Skeletal muscle satellite cell (primary cell): ENCODE results near the gene ST7.

Source experiments
- H3K27me3 ChIP-seq: 2 replicates; pipeline ENCODE4 v1.7.0; 2013; ENCODE audit warnings: low read length; ENCODE audit not compliant: control insufficient read depth, insufficient read depth
- H3K36me3 ChIP-seq: 2 replicates; pipeline ENCODE4 v1.7.0; 2013; ENCODE audit warnings: mild to moderate bottlenecking, control low read depth, low read length; ENCODE audit not compliant: insufficient read depth
- H3K4me1 ChIP-seq: 2 replicates; pipeline ENCODE4 v1.7.0; 2013; ENCODE audit warnings: low read length; ENCODE audit not compliant: control insufficient read depth, insufficient read depth
- H3K4me2 ChIP-seq: 2 replicates; pipeline ENCODE4 v1.7.0; 2013; ENCODE audit warnings: mild to moderate bottlenecking, low read length
- H3K4me3 ChIP-seq: 2 replicates; pipeline ENCODE4 v1.7.0; 2013; ENCODE audit warnings: low read length
- H3K9ac ChIP-seq: 2 replicates; pipeline ENCODE4 v1.7.0; 2013; ENCODE audit warnings: mild to moderate bottlenecking, low read depth, low read length, moderate library complexity
- H3K9me3 ChIP-seq: replicated peaks from 2 replicates; pipeline ENCODE4 v1.7.0; 2013; ENCODE audit warnings: mild to moderate bottlenecking, control low read depth, low read length

The ST7 gene

GRCh38 chr7:117092785-117093184, 139.5 kb downstream of the ST7 start:
- Histone ChIP-seq H3K4me2 (no peak overlapping the region), H3K27me3 (no peaks in the 10 kb centered on the region), H3K4me3 (no peak overlapping the region), H3K4me1 (peaks cover under 1% of the 10 kb centered on the region), H3K9me3 (no peaks in the 10 kb centered on the region), H3K36me3 (no peaks in the 10 kb centered on the region), H3K9ac (no peak overlapping the region)

DNA sequence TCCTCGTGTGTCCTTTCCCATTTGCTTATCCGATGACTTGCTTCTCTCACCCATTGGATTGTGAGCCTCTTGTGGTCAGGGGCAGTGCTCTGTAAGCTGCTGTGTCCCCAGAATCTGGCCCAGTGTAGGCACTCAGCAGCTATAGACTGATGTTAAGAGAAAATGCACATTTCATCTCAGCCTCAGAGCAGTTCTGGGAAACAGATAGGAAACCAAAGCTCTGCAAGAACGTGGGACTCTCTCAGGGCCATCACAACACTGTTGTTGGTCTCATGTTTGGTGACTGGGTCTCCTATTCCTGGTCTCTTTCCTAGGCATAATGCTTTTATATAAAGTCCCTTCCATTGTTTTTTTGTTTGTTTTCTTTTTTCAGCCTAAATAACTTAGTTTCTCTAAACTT, 141.2 kb downstream of the ST7 start:
- Histone ChIP-seq H3K9me3 (no peaks in the 10 kb centered on the region), H3K9ac (no peak overlapping the region), H3K4me2 (no peak overlapping the region), H3K36me3 (no peaks in the 10 kb centered on the region), H3K27me3 (no peaks in the 10 kb centered on the region), H3K4me1 (peaks cover 12% of the 10 kb centered on the region), H3K4me3 (no peak overlapping the region)

GRCh38 chr7:117095055-117095454, 141.8 kb downstream of the ST7 start:
- Histone ChIP-seq H3K4me1 (peaks cover 12% of the 10 kb centered on the region), H3K4me3 (no peak overlapping the region), H3K27me3 (no peaks in the 10 kb centered on the region), H3K9me3 (no peaks in the 10 kb centered on the region), H3K36me3 (no peaks in the 10 kb centered on the region), H3K4me2 (no peak overlapping the region), H3K9ac (no peak overlapping the region)

- H3K9ac ChIP-seq = no peak overlapping the region
- no peak overlapping the region for H3K4me2 ChIP-seq
- H3K4me3 ChIP-seq = no peak overlapping the region
- no peaks in the 10 kb centered on the region for H3K36me3 ChIP-seq
- no peaks in the 10 kb centered on the region for H3K9me3 ChIP-seq
- H3K4me1 ChIP-seq = peaks cover 12% of the 10 kb centered on the region
- H3K27me3 ChIP-seq = no peaks in the 10 kb centered on the region
Observed at GRCh38 chr7:117096330-117096729, 143.0 kb downstream of the ST7 start.

- no peaks in the 10 kb centered on the region for H3K9me3 ChIP-seq
- H3K4me2 ChIP-seq = no peak overlapping the region
- H3K36me3 ChIP-seq = no peaks in the 10 kb centered on the region
- H3K4me3 ChIP-seq = no peak overlapping the region
- H3K4me1 ChIP-seq = peaks cover 12% of the 10 kb centered on the region
- no peaks in the 10 kb centered on the region for H3K27me3 ChIP-seq
- no peak overlapping the region for H3K9ac ChIP-seq
Observed at GRCh38 chr7:117096942-117097341, 143.6 kb downstream of the ST7 start.

- H3K27me3 ChIP-seq = no peaks in the 10 kb centered on the region
- peak overlapping the region; percentile 37 for H3K4me2 ChIP-seq
- H3K4me1 ChIP-seq = peaks cover 12% of the 10 kb centered on the region
- H3K4me3 ChIP-seq = peak overlapping the region; percentile 14
- H3K9ac ChIP-seq = peak overlapping the region; percentile 43
- H3K36me3 ChIP-seq = no peaks in the 10 kb centered on the region
- H3K9me3 ChIP-seq = no peaks in the 10 kb centered on the region
Observed at GRCh38 chr7:117097860-117098259, 144.6 kb downstream of the ST7 start.

- Histone ChIP-seq H3K4me2 (peak overlapping the region; percentile 37), H3K27me3 (no peaks in the 10 kb centered on the region)
Observed at GRCh38 chr7:117098457-117098856, 145.2 kb downstream of the ST7 start.

GRCh38 chr7:117101026-117101425, 147.7 kb downstream of the ST7 start:
- Histone ChIP-seq H3K27me3 (no peaks in the 10 kb centered on the region), H3K9me3 (no peaks in the 10 kb centered on the region), H3K36me3 (no peaks in the 10 kb centered on the region), H3K4me1 (peaks cover 12% of the 10 kb centered on the region), H3K4me2 (no peak overlapping the region), H3K9ac (no peak overlapping the region), H3K4me3 (no peak overlapping the region)

More at GRCh38 chr7:117098457-117098856, 145.2 kb downstream of the ST7 start:
- H3K9me3 ChIP-seq = no peaks in the 10 kb centered on the region
- H3K36me3 ChIP-seq = no peaks in the 10 kb centered on the region
- no peak overlapping the region for H3K4me3 ChIP-seq
- peak overlapping the region; percentile 53 for H3K9ac ChIP-seq
- peaks cover 12% of the 10 kb centered on the region for H3K4me1 ChIP-seq

DNA sequence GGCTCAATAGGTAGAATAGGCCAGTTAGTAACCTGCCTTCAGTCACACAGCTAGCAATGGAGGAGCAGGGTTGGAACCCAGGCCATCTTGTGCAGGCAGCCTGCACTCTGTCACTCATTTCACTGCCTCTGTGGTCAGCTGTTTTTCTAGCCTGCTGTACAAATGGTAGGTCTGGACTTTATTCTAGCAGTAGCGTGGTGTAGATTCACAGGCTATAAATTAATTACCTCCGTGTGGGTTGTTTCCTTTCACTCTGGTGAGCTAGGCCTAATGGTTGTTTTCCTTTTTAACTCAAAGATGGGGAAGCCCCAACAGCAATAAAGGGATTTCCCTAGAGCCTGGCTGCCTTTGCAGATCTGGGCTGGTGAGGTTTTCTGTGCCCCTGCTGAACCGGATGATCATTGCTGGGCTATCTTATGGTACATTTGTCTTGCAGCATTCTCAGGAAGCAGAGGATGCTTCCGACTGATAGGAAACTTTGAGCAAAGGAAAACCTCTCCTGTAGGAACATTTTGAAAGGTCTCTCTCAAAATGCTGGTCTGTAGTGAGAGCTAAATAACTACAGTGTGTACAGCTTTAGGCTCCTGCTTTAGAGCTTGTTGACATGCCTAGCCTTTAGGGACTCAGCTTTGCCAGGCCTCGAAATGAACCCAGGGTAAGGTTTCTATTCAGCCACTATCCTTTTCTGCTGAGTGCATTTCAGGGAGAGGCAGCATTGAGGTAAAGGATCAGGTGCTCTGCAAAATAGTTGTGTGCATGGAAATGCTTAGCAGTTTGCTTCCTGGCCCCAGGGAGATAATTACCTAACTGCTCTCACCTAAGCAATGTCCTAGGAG, 157.4 kb downstream of the ST7 start:
- Histone ChIP-seq H3K9ac (no peak overlapping the region), H3K27me3 (no peaks in the 10 kb centered on the region), H3K36me3 (no peaks in the 10 kb centered on the region), H3K4me1 (no peaks in the 10 kb centered on the region), H3K9me3 (no peaks in the 10 kb centered on the region), H3K4me2 (no peak overlapping the region), H3K4me3 (no peak overlapping the region)

GRCh38 chr7:117111535-117111934, 158.2 kb downstream of the ST7 start:
- Histone ChIP-seq H3K4me3 (no peak overlapping the region), H3K9ac (no peak overlapping the region), H3K4me2 (no peak overlapping the region), H3K9me3 (no peaks in the 10 kb centered on the region), H3K4me1 (no peaks in the 10 kb centered on the region), H3K36me3 (no peaks in the 10 kb centered on the region), H3K27me3 (no peaks in the 10 kb centered on the region)

DNA sequence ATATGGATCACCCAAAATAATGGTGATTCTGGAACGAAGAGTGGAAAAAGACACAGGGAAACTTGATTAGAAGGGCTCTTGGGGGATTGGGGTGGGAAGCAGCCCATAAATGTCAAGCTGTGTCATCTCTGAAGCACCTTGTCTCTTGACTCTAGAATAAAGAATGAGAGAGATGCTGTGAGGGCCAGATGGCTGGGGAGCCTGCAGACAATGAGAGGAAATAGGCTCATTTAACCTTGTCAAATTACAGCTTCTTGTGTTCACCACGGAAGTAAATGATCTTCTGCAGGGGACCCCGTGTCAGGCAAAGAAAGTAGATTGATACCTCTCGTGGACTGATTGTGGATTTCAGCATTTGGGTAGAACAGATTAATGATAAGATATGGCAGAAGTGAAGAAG, 159.3 kb downstream of the ST7 start:
- Histone ChIP-seq H3K4me2 (no peak overlapping the region), H3K9ac (no peak overlapping the region), H3K36me3 (no peaks in the 10 kb centered on the region), H3K9me3 (no peaks in the 10 kb centered on the region), H3K4me1 (no peaks in the 10 kb centered on the region), H3K27me3 (no peaks in the 10 kb centered on the region), H3K4me3 (no peak overlapping the region)

DNA sequence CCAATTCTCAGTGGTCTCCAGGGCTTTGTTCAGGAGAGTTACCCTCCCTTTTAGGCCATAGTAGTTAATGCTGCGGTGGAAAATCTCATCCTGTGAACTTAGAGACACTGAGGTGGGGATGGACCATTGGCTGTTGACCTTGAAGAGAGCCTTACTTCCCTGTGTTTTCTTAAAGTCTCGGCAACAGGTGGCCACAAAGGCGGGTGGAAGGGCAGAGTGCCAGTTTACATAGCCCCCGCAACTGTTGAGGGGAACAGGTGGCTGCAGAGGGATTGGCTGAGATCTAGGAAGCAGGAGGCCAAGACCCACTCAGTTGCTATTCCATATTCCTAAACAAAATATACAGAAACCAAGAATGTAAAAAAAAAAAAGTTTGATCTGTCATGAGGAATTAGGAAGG, 160.6 kb downstream of the ST7 start:
- Histone ChIP-seq H3K27me3 (no peaks in the 10 kb centered on the region), H3K36me3 (no peaks in the 10 kb centered on the region), H3K4me1 (no peaks in the 10 kb centered on the region), H3K9ac (no peak overlapping the region), H3K9me3 (no peaks in the 10 kb centered on the region), H3K4me3 (no peak overlapping the region), H3K4me2 (no peak overlapping the region)
